Transverse colon (tissue), 4 donors: ENCODE results near the gene GCM1. TPM values are rescaled to one million over a fixed set of nuclear protein-coding genes. Genes with fewer than 3 reads are reported as not detected.

ENCODE experiments used
- DNase-seq: peaks from one replicate; pipeline ENCODE4 v3.0.0-alpha.2; 2019
- H3K27ac ChIP-seq, 4 donors: fragments of 200-600 bp; sonication (generic); 2 replicates each; pipeline ENCODE4 v1.5.1; 2016 to 2018; ENCODE audit warnings: inconsistent platforms in 4 of 4
- H3K27me3 ChIP-seq: fragments of 200-600 bp; sonication (generic); 2 replicates; pipeline ENCODE4 v1.5.1; 2017; ENCODE audit warnings: inconsistent platforms
- H3K36me3 ChIP-seq, 4 donors: fragments of 200-600 bp; sonication (generic); 2 replicates each; pipeline ENCODE4 v1.5.1; 2017 to 2019; ENCODE audit warnings: inconsistent platforms in 4 of 4
- H3K4me1 ChIP-seq, 4 donors: fragments of 200-600 bp; sonication (generic); 2 replicates each; pipeline ENCODE4 v1.5.1; 2017 to 2020; ENCODE audit warnings: inconsistent platforms in 4 of 4
- H3K4me3 ChIP-seq, 4 donors: fragments of 200-600 bp; sonication (generic); 1 replicate in 1 of 4; 2 replicates in 3 of 4; pipeline versions ENCODE4 v1.5.1 to v1.6.1; 2017 to 2019; ENCODE audit warnings: inconsistent platforms in 4 of 4
- H3K9me3 ChIP-seq, 2 donors: fragments of 200-600 bp; sonication (generic); 2 replicates each; pipeline ENCODE4 v1.5.1; 2017 to 2019; ENCODE audit warnings: inconsistent platforms in 2 of 2
- CTCF ChIP-seq, 5 experiments: fragments of 200-600 bp in 3 of 5; fragments of 450-650 bp in 2 of 5; sonication (generic) in 3 of 5; IDR thresholded peaks; 1 replicate in 2 of 5; 2 replicates in 3 of 5; pipeline ENCODE4 v1.5.1; 2016 to 2017; ENCODE audit warnings: antibody characterized with exemption in 5 of 5, inconsistent platforms in 3 of 5, mild to moderate bottlenecking in 2 of 5, moderate library complexity in 1 of 5
- EP300 ChIP-seq: sonication (generic); formaldehyde crosslinking; IDR thresholded peaks from one replicate; pipeline ENCODE4 v1.6.1; 2017; ENCODE audit warnings: antibody characterized with exemption, low read depth
- POLR2A ChIP-seq: fragments of 450-650 bp; IDR thresholded peaks from one replicate; pipeline ENCODE4 v1.6.1; 2016; ENCODE audit warnings: antibody characterized with exemption, mild to moderate bottlenecking, moderate library complexity
- POLR2AphosphoS5 ChIP-seq, 3 donors: sonication (generic); formaldehyde crosslinking; IDR thresholded peaks; one replicate each; pipeline ENCODE4 v1.6.1; 2016; ENCODE audit warnings: antibody characterized with exemption in 3 of 3
- WGBS, 2 donors: methylation state at CpG; one replicate each; pipeline ENCODE4 v1.1.5; 2018; ENCODE audit warnings: low coverage in 1 of 2; 5-methylcytosine and 5-hydroxymethylcytosine counted together
- in situ Hi-C, 4 donors: fragments of 200-750 bp; cut with MboI; loops; one replicate each; pipeline versions ENCODE4 v1.15.0 to v1.15.1; 2017; ENCODE audit warnings: low sequenced_read_pairs in 3 of 4, low pct_ligation_motif_present in 1 of 4, low pct_unique_long_range_greater_than_20kb in 1 of 4
- intact Hi-C: fragments of 100-400 bp; cut with DNase I; formaldehyde crosslinking; loops from one replicate; pipeline ENCODE4 v1.15.1; 2023; ENCODE audit warnings: low total_unique reads
- total RNA-seq, 4 donors: library from RNA; depleted of rRNA; stranded (reverse); fragments of >200 nt; gene quantifications; one replicate each; pipeline ENCODE4 v1.1.0, GENCODE V29; 2016

GCM1 gene
- total RNA-seq, 4 donors from 2014 or later: 0.32 TPM; not detected in 3

- TF ChIP-seq POLR2A (no peak), POLR2AphosphoS5 (IDR thresholded peaks at IDR 0.05) (no peak), EP300 (no peak), CTCF (IDR thresholded peaks at IDR 0.05) (no peak)
- WGBS, 2 donors: 63 to 75% methylated on average over 1 of the region's 1 CpG
Measured at GRCh38 chr6:53095716-53096115, 52.9 kb downstream of the GCM1 start.

GRCh38 chr6:53095270-53095669 lies 53.4 kb downstream of the GCM1 start:
- Histone ChIP-seq H3K9me3 (no peaks in the 10 kb centered on the region), H3K4me3 (no peak overlapping the region), H3K27me3 (no peaks in the 10 kb centered on the region), H3K4me1 (no peaks in the 10 kb centered on the region), H3K36me3 (peaks cover 0 to 89% (median 43%) of the 10 kb centered on the region in 4 donors), H3K27ac (no peak overlapping the region)
- TF ChIP-seq POLR2A: no peak
- no peak for TF ChIP-seq CTCF (IDR thresholded peaks at IDR 0.05)
- TF ChIP-seq EP300: no peak
- no peak for TF ChIP-seq POLR2AphosphoS5 (IDR thresholded peaks at IDR 0.05)
- DNase-seq: no peak
- WGBS, 2 donors: 71 to 92% methylated on average over 3 of the region's 3 CpGs
- intact Hi-C loops (no loop called here), in situ Hi-C loops (no loop called here)

More at GRCh38 chr6:53095716-53096115, 52.9 kb downstream of the GCM1 start:
- Histone ChIP-seq H3K27ac (no peak overlapping the region), H3K36me3 (peaks cover 0 to 89% (median 44%) of the 10 kb centered on the region in 4 donors), H3K4me3 (no peak overlapping the region), H3K27me3 (no peaks in the 10 kb centered on the region), H3K4me1 (no peaks in the 10 kb centered on the region), H3K9me3 (no peaks in the 10 kb centered on the region)
- in situ Hi-C loops: no loop called here
- DNase-seq: no peak
- intact Hi-C loops: no loop called here

- in situ Hi-C loops (no loop called here), intact Hi-C loops (no loop called here)
- 87 to 88% methylated on average over 2 of the region's 2 CpGs for WGBS, 2 donors
- H3K4me3 ChIP-seq: no peak overlapping the region
- no peaks in the 10 kb centered on the region for H3K4me1 ChIP-seq
- TF ChIP-seq POLR2A (no peak), CTCF (IDR thresholded peaks at IDR 0.05) (no peak), POLR2AphosphoS5 (IDR thresholded peaks at IDR 0.05) (no peak), EP300 (no peak)
- peaks cover 0 to 85% (median 39%) of the 10 kb centered on the region in 4 donors for H3K36me3 ChIP-seq
- no peak overlapping the region for H3K27ac ChIP-seq
- no peaks in the 10 kb centered on the region for H3K9me3 ChIP-seq
- H3K27me3 ChIP-seq: no peaks in the 10 kb centered on the region
- DNase-seq: no peak
Measured at GRCh38 chr6:53090576-53090975, 58.1 kb downstream of the GCM1 start.

GRCh38 chr6:53089948-53090347 lies 58.7 kb downstream of the GCM1 start:
- in situ Hi-C loops: no loop called here
- H3K36me3 ChIP-seq: peaks cover 0 to 81% (median 39%) of the 10 kb centered on the region in 4 donors
- no peaks in the 10 kb centered on the region for H3K4me1 ChIP-seq

More at GRCh38 chr6:53089948-53090347, 58.7 kb downstream of the GCM1 start:
- intact Hi-C loops: no loop called here
- Histone ChIP-seq H3K27me3 (no peaks in the 10 kb centered on the region), H3K27ac (no peak overlapping the region), H3K9me3 (no peaks in the 10 kb centered on the region), H3K4me3 (no peak overlapping the region)
- TF ChIP-seq EP300: no peak
- TF ChIP-seq POLR2AphosphoS5 (IDR thresholded peaks at IDR 0.05): no peak
- TF ChIP-seq CTCF (IDR thresholded peaks at IDR 0.05): no peak
- no peak for TF ChIP-seq POLR2A
- DNase-seq: no peak
